ENCODE measurements around the gene ACVRL1. TPM values are rescaled to one million over a fixed set of nuclear protein-coding genes. Genes with fewer than 3 reads are reported as not detected.

Gene ACVRL1
- total RNA-seq, 1 donor from 2014 or later, result not detected

GRCh38 chr12:51938726-51939125 lies 31.4 kb downstream of the ACVRL1 start:
- H3K4me1 Mint-ChIP-seq (ENCODE audit: unreplicated experiment), result peaks cover 8% of the 10 kb centered on the region
- no peaks in the 10 kb centered on the region for H3K9me3 Mint-ChIP-seq (ENCODE audit: unreplicated experiment)
- no peak for TF ChIP-seq CTCF (IDR thresholded peaks at IDR 0.05)
- H3K27ac Mint-ChIP-seq (ENCODE audit: unreplicated experiment), result no peak overlapping the region
- H3K27me3 Mint-ChIP-seq (ENCODE audit: unreplicated experiment), result peaks cover 10% of the 10 kb centered on the region
- H3K36me3 Mint-ChIP-seq (ENCODE audit: unreplicated experiment), result no peaks in the 10 kb centered on the region
- DNase-seq (ENCODE audit: extremely low spot score, unreplicated experiment), result no peak
- no peak overlapping the region for H3K4me3 Mint-ChIP-seq (ENCODE audit: unreplicated experiment)

DNA sequence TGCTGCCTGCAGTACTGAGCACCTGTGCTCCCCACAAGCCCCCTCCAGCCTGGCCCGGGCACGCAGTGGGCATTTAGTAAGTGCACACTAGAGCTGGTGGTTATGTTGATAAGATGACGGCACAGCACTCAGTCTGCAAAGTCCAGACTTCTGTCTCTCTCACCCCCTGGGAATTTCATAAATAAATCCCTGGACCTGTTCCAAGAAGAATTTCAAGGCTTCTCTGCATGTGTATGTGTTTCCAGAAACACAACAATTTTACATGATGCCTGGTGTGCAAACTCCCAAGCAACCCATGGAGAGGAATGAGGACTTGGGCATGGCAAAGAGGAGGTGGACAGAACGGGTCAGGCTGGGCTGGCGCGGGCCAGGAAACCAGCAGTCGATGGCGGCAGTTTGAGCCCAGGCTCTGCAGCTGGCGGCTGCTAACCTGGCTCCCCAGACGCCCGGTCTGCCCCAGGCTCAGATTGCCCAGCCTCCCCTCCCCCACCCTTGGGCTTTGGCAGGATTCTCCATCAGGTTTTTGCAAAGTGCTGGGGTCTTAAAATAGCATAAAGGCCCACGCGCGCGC lies 33.8 kb downstream of the ACVRL1 start:
- Mint-ChIP-seq H3K4me1 (ENCODE audit: unreplicated experiment) (peaks cover 8% of the 10 kb centered on the region), H3K36me3 (ENCODE audit: unreplicated experiment) (no peaks in the 10 kb centered on the region), H3K27ac (ENCODE audit: unreplicated experiment) (no peak overlapping the region), H3K27me3 (ENCODE audit: unreplicated experiment) (peaks cover 4% of the 10 kb centered on the region), H3K4me3 (ENCODE audit: unreplicated experiment) (no peak overlapping the region), H3K9me3 (ENCODE audit: unreplicated experiment) (peaks cover 17% of the 10 kb centered on the region)
- TF ChIP-seq CTCF (IDR thresholded peaks at IDR 0.05), result no peak
- DNase-seq (ENCODE audit: extremely low spot score, unreplicated experiment), result peak; percentile 78

GRCh38 chr12:51941604-51942003 lies 34.3 kb downstream of the ACVRL1 start:
- peaks cover 8% of the 10 kb centered on the region for H3K4me1 Mint-ChIP-seq (ENCODE audit: unreplicated experiment)
- no peak overlapping the region for H3K27ac Mint-ChIP-seq (ENCODE audit: unreplicated experiment)
- TF ChIP-seq CTCF (IDR thresholded peaks at IDR 0.05), result no peak
- no peak overlapping the region for H3K4me3 Mint-ChIP-seq (ENCODE audit: unreplicated experiment)
- no peak for DNase-seq (ENCODE audit: extremely low spot score, unreplicated experiment)
- H3K9me3 Mint-ChIP-seq (ENCODE audit: unreplicated experiment), result peaks cover 17% of the 10 kb centered on the region
- H3K36me3 Mint-ChIP-seq (ENCODE audit: unreplicated experiment), result no peaks in the 10 kb centered on the region
- peaks cover 4% of the 10 kb centered on the region for H3K27me3 Mint-ChIP-seq (ENCODE audit: unreplicated experiment)

DNA sequence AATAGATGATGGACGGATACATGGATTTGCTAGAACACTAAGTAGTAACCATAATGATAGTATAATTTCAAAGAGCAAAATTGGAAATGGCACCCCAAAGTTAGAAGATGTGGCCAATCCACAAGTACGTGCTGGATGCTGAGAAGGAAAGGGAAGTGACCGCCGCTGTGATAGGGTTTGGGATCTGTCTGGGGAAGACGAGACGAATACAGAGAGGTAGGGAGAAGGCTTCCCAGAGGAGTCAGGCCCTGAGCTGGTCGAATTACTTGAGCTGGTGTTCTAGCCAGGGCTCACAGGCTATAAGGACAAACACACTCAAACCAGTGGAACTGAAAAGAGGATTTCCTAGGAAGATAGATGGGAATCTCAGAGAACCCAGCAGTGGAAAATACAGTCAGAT lies 34.8 kb downstream of the ACVRL1 start:
- TF ChIP-seq CTCF (IDR thresholded peaks at IDR 0.05), result no peak
- H3K4me1 Mint-ChIP-seq (ENCODE audit: unreplicated experiment), result peaks cover 8% of the 10 kb centered on the region
- peaks cover 4% of the 10 kb centered on the region for H3K27me3 Mint-ChIP-seq (ENCODE audit: unreplicated experiment)
- no peaks in the 10 kb centered on the region for H3K36me3 Mint-ChIP-seq (ENCODE audit: unreplicated experiment)
- DNase-seq (ENCODE audit: extremely low spot score, unreplicated experiment), result peak; percentile 53
- H3K9me3 Mint-ChIP-seq (ENCODE audit: unreplicated experiment), result peaks cover 17% of the 10 kb centered on the region
- no peak overlapping the region for H3K27ac Mint-ChIP-seq (ENCODE audit: unreplicated experiment)
- H3K4me3 Mint-ChIP-seq (ENCODE audit: unreplicated experiment), result no peak overlapping the region

- peak; percentile 72 for DNase-seq (ENCODE audit: extremely low spot score, unreplicated experiment)
- H3K4me1 Mint-ChIP-seq (ENCODE audit: unreplicated experiment), result peaks cover 8% of the 10 kb centered on the region
- H3K4me3 Mint-ChIP-seq (ENCODE audit: unreplicated experiment), result no peak overlapping the region
- H3K36me3 Mint-ChIP-seq (ENCODE audit: unreplicated experiment), result no peaks in the 10 kb centered on the region
- H3K27ac Mint-ChIP-seq (ENCODE audit: unreplicated experiment), result no peak overlapping the region
- H3K27me3 Mint-ChIP-seq (ENCODE audit: unreplicated experiment), result peaks cover 9% of the 10 kb centered on the region
- no peak for TF ChIP-seq CTCF (IDR thresholded peaks at IDR 0.05)
- H3K9me3 Mint-ChIP-seq (ENCODE audit: unreplicated experiment), result peaks cover 17% of the 10 kb centered on the region
Observed at GRCh38 chr12:51942501-51943000, 35.2 kb downstream of the ACVRL1 start.

Measured in osteocyte (in vitro differentiated cells).